K562 (cell line): ENCODE results near the gene DDAH2. TPM values are rescaled to one million over a fixed set of nuclear protein-coding genes. Genes with fewer than 3 reads are reported as not detected.

Experiments
- BCOR ChIP-seq: fragments of 450-650 bp; IDR thresholded peaks from 2 replicates; pipeline ENCODE4 v1.6.1; 2016
- BRD4 ChIP-seq: fragments of 200-600 bp; sonication (generic); IDR thresholded peaks from 2 replicates; pipeline ENCODE4 v1.6.1; 2017; ENCODE audit warnings: inconsistent platforms
- CBFA2T2 ChIP-seq: fragments of 450-650 bp; conservative IDR thresholded peaks from 2 replicates; pipeline ENCODE4 v1.6.1; 2017; ENCODE audit warnings: mild to moderate bottlenecking
- CSDE1 ChIP-seq, 2 experiments: fragments of 450-650 bp; IDR thresholded peaks; 2 replicates each; pipeline ENCODE4 v1.6.1; 2016; ENCODE audit warnings: mild to moderate bottlenecking in 1 of 2
- DACH1 ChIP-seq: fragments of 450-650 bp; IDR thresholded peaks from 2 replicates; pipeline ENCODE4 v1.6.1; 2018; ENCODE audit not compliant: partially characterized antibody
- FIP1L1 ChIP-seq: fragments of 200-400 bp; formaldehyde crosslinking; IDR thresholded peaks from 2 replicates; pipeline ENCODE4 v1.6.1; 2018; ENCODE audit warnings: mild to moderate bottlenecking, low read depth, low read length; ENCODE audit not compliant: poor library complexity, severe bottlenecking
- IRF2 ChIP-seq: sonication (generic); formaldehyde crosslinking; IDR thresholded peaks from 2 replicates; pipeline ENCODE4 v1.8.1; 2022; ENCODE audit warnings: mild to moderate bottlenecking, missing genetic modification reagents
- MEIS2 ChIP-seq: fragments of 450-650 bp; IDR thresholded peaks from 2 replicates; pipeline ENCODE4 v1.6.1; 2014; ENCODE audit warnings: mild to moderate bottlenecking; ENCODE audit not compliant: partially characterized antibody
- NFATC3 ChIP-seq: fragments of 450-650 bp; IDR thresholded peaks from 2 replicates; pipeline ENCODE4 v1.6.1; 2017; ENCODE audit warnings: mild to moderate bottlenecking
- NFXL1 ChIP-seq: fragments of 450-650 bp; formaldehyde crosslinking; IDR thresholded peaks from 2 replicates; pipeline ENCODE4 v1.4.0; 2021; ENCODE audit warnings: mild to moderate bottlenecking
- PYGO2 ChIP-seq: fragments of 450-650 bp; IDR thresholded peaks from 2 replicates; pipeline ENCODE4 v1.6.1; 2016; ENCODE audit warnings: mild to moderate bottlenecking, missing genetic modification characterization, moderate library complexity, missing compliant biosample characterization
- RBBP5 ChIP-seq: fragments of 200-600 bp; sonication (generic); IDR thresholded peaks from 2 replicates; pipeline ENCODE4 v1.6.1; 2012; ENCODE audit warnings: borderline replicate concordance, mild to moderate bottlenecking, low read length, control low read depth, inconsistent platforms; ENCODE audit not compliant: insufficient read depth, poor library complexity, severe bottlenecking
- RBM15 ChIP-seq: fragments of 200-400 bp; formaldehyde crosslinking; IDR thresholded peaks from 2 replicates; pipeline ENCODE4 v1.6.1; 2018; ENCODE audit warnings: mild to moderate bottlenecking, low read length, moderate library complexity; ENCODE audit not compliant: insufficient read depth
- SP2 ChIP-seq: IDR thresholded peaks from 2 replicates; pipeline ENCODE4 v1.6.1; 2011; ENCODE audit warnings: mild to moderate bottlenecking, low read depth, low read length, moderate library complexity; ENCODE audit not compliant: poor library complexity, severe bottlenecking; ENCODE audit errors: extremely low read depth
- STAT5B ChIP-seq: fragments of 250-450 bp; sonication (Bioruptor Pico); IDR thresholded peaks from 2 replicates; pipeline ENCODE4 v1.8.0; 2021; ENCODE audit warnings: mild to moderate bottlenecking, inconsistent platforms
- YY1 ChIP-seq, 3 experiments: IDR thresholded peaks; 2 replicates each; pipeline ENCODE4 v1.6.1; 2011; ENCODE audit warnings: low read length in 2 of 3, mild to moderate bottlenecking in 2 of 3, moderate library complexity in 2 of 3, borderline replicate concordance in 1 of 3, control low read depth in 1 of 3, low read depth in 1 of 3; ENCODE audit not compliant: insufficient read depth in 3 of 3, insufficient replicate concordance in 2 of 3, control insufficient read depth in 1 of 3, insufficient read length in 1 of 3; ENCODE audit errors: extremely low read depth in 1 of 3
- ZFP1 ChIP-seq: fragments of 450-650 bp; formaldehyde crosslinking; IDR thresholded peaks from 2 replicates; pipeline ENCODE4 v1.4.0; 2020; ENCODE audit warnings: mild to moderate bottlenecking, mixed read lengths
- ZFP36 ChIP-seq: fragments of 150-350 bp; IDR thresholded peaks from 2 replicates; pipeline ENCODE4 v1.6.1; 2018; ENCODE audit warnings: low read length, low read depth; ENCODE audit not compliant: partially characterized antibody
- ZNF12 ChIP-seq: sonication (generic); formaldehyde crosslinking; IDR thresholded peaks from 2 replicates; pipeline ENCODE4 v1.4.0; 2020; ENCODE audit warnings: mild to moderate bottlenecking, missing genetic modification reagents
- ZNF133 ChIP-seq: fragments of 250-450 bp; sonication (Bioruptor Pico); IDR thresholded peaks from 2 replicates; pipeline ENCODE4 v1.4.0; 2020; ENCODE audit warnings: mild to moderate bottlenecking
- ZNF232 ChIP-seq: sonication (generic); formaldehyde crosslinking; IDR thresholded peaks from 2 replicates; pipeline ENCODE4 v1.8.0; 2022; ENCODE audit warnings: mild to moderate bottlenecking, missing genetic modification reagents
- ZNF3 ChIP-seq: fragments of 250-450 bp; sonication (Bioruptor Pico); IDR thresholded peaks from 2 replicates; pipeline ENCODE4 v1.5.0; 2021; ENCODE audit warnings: mild to moderate bottlenecking, moderate library complexity
- ZNF584 ChIP-seq: fragments of 200-800 bp; sonication (Bioruptor generic); IDR thresholded peaks from 2 replicates; pipeline ENCODE4 v1.6.1; 2016; ENCODE audit warnings: low read depth, mild to moderate bottlenecking, missing genetic modification characterization, missing compliant biosample characterization
- ZNF707 ChIP-seq: fragments of 250-450 bp; sonication (Bioruptor Pico); conservative IDR thresholded peaks from 2 replicates; pipeline ENCODE4 v1.8.0; 2022; ENCODE audit warnings: inconsistent platforms, mild to moderate bottlenecking, moderate library complexity
- polyA plus RNA-seq, 8 experiments: library from polyadenylated mRNA; depleted of rRNA in 4 of 8; stranded (reverse) in 5 of 8; unstranded in 3 of 8; fragments of >200 nt; fragmentation: Nextera tagmentation in 2 of 8; fragmentation: Illumina TruSeq in 1 of 8; extraction: Ambion mirVana in 2 of 8; extraction: Trizol in 1 of 8; gene quantifications; 2 replicates each; pipeline versions ENCODE4 v1.2.1 to v1.2.3, GENCODE V29; 2011 to 2014; ENCODE audit warnings: inconsistent platforms in 1 of 8, missing spikeins in 1 of 8
- total RNA-seq, 7 experiments: library from RNA; depleted of rRNA in 6 of 7; stranded (reverse); fragments of >200 nt in 6 of 7; fragmentation: Illumina TruSeq in 2 of 7; extraction: Trizol in 2 of 7; gene quantifications; 2 replicates each; pipeline versions ENCODE4 v1.2.1 to v1.2.3, GENCODE V29; 2011 to 2021; ENCODE audit warnings: low replicate concordance in 1 of 7
- TF ChIP-seq, protein P1 (sequence below), 2 experiments: IDR thresholded peaks; 2 replicates each; pipeline ENCODE4 v1.6.1; 2011; ENCODE audit warnings: borderline replicate concordance in 1 of 2, control low read depth in 1 of 2, low read depth in 1 of 2, low read length in 1 of 2, mild to moderate bottlenecking in 1 of 2, mixed read lengths in 1 of 2, moderate library complexity in 1 of 2; ENCODE audit not compliant: insufficient read depth in 1 of 2, insufficient read length in 1 of 2, poor library complexity in 1 of 2, severe bottlenecking in 1 of 2; ENCODE audit errors: extremely low read depth in 1 of 2
- TF ChIP-seq, protein P2 (sequence below): sonication (generic); formaldehyde crosslinking; IDR thresholded peaks from 2 replicates; pipeline ENCODE4 v1.8.0; 2022; ENCODE audit warnings: mild to moderate bottlenecking, missing genetic modification reagents
- TF ChIP-seq, protein P3 (sequence below): fragments of 450-650 bp; IDR thresholded peaks from 2 replicates; pipeline ENCODE4 v1.6.1; 2016; ENCODE audit warnings: borderline replicate concordance

The DDAH2 gene
- total and polyA plus RNA-seq, 9 of the 15 experiments (the other 6 are each of a cell fraction or from before 2014, with no cell fraction given), result 1.8 to 45.4 (median 21.4) TPM

DNA sequence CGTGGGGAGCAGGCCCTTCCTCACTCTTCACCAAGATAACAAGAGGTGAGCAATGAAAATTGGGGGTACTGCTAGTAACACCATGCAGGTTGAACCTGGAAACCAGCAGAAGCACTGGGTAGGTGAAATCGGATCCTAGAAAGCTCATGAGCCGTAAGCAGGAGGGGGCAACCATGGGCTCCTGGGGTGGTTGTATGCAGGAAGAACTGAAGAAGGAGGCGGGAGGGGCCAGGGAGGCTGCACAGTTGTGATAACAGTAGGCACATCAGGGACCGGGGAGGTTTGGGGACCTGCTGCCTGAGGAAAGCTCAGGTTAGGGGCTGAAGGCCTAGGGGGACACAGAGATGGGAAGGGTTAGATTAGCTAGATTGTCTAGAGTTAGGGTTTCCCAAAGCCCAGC lies 42.6 kb downstream of the DDAH2 start (continued):
- TF ChIP-seq ZNF707 (CRISPR knock-in tag), result no peak
- TF ChIP-seq ZNF3 (CRISPR knock-in tag), result no peak
- no peak for TF ChIP-seq FIP1L1
- TF ChIP-seq PYGO2 (tag), result no peak
- no peak for TF ChIP-seq STAT5B
- no peak for TF ChIP-seq DACH1
- TF ChIP-seq ZNF584, result no peak
- no peak for TF ChIP-seq ZNF232
- TF ChIP-seq, protein P1, sequence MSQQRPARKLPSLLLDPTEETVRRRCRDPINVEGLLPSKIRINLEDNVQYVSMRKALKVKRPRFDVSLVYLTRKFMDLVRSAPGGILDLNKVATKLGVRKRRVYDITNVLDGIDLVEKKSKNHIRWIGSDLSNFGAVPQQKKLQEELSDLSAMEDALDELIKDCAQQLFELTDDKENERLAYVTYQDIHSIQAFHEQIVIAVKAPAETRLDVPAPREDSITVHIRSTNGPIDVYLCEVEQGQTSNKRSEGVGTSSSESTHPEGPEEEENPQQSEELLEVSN (IDR thresholded peaks at IDR 0.05; ENCODE audit: borderline replicate concordance in 1 of 2, extremely low read depth in 1 of 2, insufficient read depth in 1 of 2, insufficient read length in 1 of 2, low read depth in 1 of 2, low read length in 1 of 2, poor library complexity in 1 of 2, severe bottlenecking in 1 of 2), result peak in 1 of 2 experiments; percentile 10
- no peak for TF ChIP-seq RBBP5
- TF ChIP-seq, protein P2, sequence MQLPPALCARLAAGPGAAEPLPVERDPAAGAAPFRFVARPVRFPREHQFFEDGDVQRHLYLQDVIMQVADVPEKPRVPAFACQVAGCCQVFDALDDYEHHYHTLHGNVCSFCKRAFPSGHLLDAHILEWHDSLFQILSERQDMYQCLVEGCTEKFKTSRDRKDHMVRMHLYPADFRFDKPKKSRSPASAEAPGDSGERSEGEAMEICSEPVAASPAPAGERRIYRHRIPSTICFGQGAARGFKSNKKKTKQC (CRISPR knock-in tag), result 0 out of 2 replicates have a peak, but pooled peaks have one; percentile 53
- TF ChIP-seq CSDE1 (IDR thresholded peaks at IDR 0.05), result no peak
- TF ChIP-seq RBM15, result no peak
- no peak for TF ChIP-seq ZFP1
- no peak for TF ChIP-seq MEIS2
- TF ChIP-seq IRF2 (CRISPR knock-in tag), result no peak
- TF ChIP-seq ZNF12, result no peak
- TF ChIP-seq CBFA2T2, result peak; percentile 54
- TF ChIP-seq SP2, result no peak
- 0 out of 2 replicates have a peak, but pooled peaks have one; percentile 43 for TF ChIP-seq NFXL1 (CRISPR knock-in tag)
- no peak for TF ChIP-seq NFATC3
- TF ChIP-seq, protein P3, sequence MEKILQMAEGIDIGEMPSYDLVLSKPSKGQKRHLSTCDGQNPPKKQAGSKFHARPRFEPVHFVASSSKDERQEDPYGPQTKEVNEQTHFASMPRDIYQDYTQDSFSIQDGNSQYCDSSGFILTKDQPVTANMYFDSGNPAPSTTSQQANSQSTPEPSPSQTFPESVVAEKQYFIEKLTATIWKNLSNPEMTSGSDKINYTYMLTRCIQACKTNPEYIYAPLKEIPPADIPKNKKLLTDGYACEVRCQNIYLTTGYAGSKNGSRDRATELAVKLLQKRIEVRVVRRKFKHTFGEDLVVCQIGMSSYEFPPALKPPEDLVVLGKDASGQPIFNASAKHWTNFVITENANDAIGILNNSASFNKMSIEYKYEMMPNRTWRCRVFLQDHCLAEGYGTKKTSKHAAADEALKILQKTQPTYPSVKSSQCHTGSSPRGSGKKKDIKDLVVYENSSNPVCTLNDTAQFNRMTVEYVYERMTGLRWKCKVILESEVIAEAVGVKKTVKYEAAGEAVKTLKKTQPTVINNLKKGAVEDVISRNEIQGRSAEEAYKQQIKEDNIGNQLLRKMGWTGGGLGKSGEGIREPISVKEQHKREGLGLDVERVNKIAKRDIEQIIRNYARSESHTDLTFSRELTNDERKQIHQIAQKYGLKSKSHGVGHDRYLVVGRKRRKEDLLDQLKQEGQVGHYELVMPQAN, result no peak
- TF ChIP-seq BCOR, result no peak
- TF ChIP-seq ZFP36, result no peak
- TF ChIP-seq BRD4, result no peak
- peak in 1 of 3 experiments; percentile 41 for TF ChIP-seq YY1 (IDR thresholded peaks at IDR 0.05; ENCODE audit: borderline replicate concordance in 1 of 3, control insufficient read depth in 1 of 3, extremely low read depth in 1 of 3, insufficient read depth in 3 of 3, insufficient read length in 1 of 3, insufficient replicate concordance in 2 of 3, low read depth in 1 of 3, low read length in 2 of 3)
- TF ChIP-seq ZNF133, result 0 out of 2 replicates have a peak, but pooled peaks have one; percentile 21
